Measurements from ENCODE around the gene ZNF213.

The ZNF213 gene

DNA sequence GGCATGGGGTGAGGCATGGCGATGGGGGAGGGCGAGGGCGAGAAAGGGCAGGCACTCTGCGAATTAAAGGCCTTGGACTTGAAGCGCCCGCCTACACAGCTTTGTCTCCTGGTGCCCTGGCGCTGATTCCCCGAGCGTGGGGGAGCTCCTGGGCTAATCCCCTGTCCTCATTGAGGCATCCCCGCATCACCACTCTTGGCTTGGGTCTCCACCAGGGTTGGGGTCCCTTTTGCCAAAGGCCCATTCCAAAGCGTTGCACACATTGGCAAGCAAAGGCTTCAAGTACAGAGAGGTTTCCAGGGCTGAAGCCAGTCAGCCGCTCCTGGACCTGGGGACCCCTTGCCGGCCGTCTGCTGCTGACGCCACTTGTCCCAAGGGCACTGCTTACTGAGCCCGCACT is 14.4 kb upstream of the ZNF213 start:
- Histone ChIP-seq H3K4me1 (ENCODE audit: insufficient read depth, low read length) (0 out of 2 replicates have a peak, but pooled peaks cover 4% of the 10 kb centered on the region), H3K36me3 (ENCODE audit: insufficient read depth, low read length) (peaks cover 46% of the 10 kb centered on the region)

DNA sequence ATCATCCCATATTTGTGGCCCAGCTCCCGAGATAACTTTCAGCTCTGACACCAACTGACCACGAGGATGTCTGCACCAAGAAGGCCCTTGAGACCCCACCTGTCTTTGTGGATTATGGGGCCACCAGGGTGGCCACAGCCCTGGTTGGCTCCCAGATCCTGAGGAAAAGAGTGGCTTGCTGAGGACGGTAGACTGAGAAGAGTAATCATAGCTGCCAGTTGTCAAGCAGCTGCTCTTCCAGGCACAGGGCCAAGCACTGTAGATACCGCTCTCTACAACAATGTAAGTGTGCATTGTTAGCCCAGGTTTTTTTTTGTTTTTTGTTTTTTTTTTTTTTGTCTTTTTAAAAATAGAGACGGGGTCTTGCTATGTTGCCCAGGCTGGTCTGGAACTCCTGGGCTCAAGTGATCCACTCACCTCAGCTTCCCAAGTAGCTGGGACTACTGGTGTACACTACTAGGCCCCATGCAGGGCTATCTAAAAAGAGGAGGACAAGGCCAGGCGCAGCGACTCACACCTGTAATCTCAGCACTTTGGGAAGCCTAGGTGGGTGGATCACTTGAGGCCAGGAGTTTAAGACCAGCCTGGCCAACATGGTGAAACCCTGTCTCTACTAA is 12.9 kb upstream of the ZNF213 start:
- no peaks in the 10 kb centered on the region for H3K9me3 ChIP-seq (ENCODE audit: insufficient read depth, low read depth, low read length)
- H3K27ac ChIP-seq (ENCODE audit: low read depth, low read length), result no peak overlapping the region
- peaks cover 34% of the 10 kb centered on the region for H3K36me3 ChIP-seq (ENCODE audit: insufficient read depth, low read length)
- no peak overlapping the region for H3K9ac ChIP-seq (ENCODE audit: low read depth, low read length)
- H3K4me3 ChIP-seq (ENCODE audit: low read length), result no peak overlapping the region
- H3K27me3 ChIP-seq (ENCODE audit: insufficient read depth, low read length), result no peaks in the 10 kb centered on the region
- H3K4me1 ChIP-seq (ENCODE audit: insufficient read depth, low read length), result 0 out of 2 replicates have a peak, but pooled peaks cover 4% of the 10 kb centered on the region
- 94% methylated on average over 7 of the region's 7 CpGs for WGBS

More for the DNA sequence above, 14.4 kb upstream of the ZNF213 start:
- Histone ChIP-seq H3K9me3 (ENCODE audit: insufficient read depth, low read depth, low read length) (no peaks in the 10 kb centered on the region), H3K9ac (ENCODE audit: low read depth, low read length) (no peak overlapping the region), H3K4me3 (ENCODE audit: low read length) (no peak overlapping the region), H3K27ac (ENCODE audit: low read depth, low read length) (no peak overlapping the region), H3K27me3 (ENCODE audit: insufficient read depth, low read length) (no peaks in the 10 kb centered on the region)
- 95% methylated on average over 16 of the region's 16 CpGs for WGBS

DNA sequence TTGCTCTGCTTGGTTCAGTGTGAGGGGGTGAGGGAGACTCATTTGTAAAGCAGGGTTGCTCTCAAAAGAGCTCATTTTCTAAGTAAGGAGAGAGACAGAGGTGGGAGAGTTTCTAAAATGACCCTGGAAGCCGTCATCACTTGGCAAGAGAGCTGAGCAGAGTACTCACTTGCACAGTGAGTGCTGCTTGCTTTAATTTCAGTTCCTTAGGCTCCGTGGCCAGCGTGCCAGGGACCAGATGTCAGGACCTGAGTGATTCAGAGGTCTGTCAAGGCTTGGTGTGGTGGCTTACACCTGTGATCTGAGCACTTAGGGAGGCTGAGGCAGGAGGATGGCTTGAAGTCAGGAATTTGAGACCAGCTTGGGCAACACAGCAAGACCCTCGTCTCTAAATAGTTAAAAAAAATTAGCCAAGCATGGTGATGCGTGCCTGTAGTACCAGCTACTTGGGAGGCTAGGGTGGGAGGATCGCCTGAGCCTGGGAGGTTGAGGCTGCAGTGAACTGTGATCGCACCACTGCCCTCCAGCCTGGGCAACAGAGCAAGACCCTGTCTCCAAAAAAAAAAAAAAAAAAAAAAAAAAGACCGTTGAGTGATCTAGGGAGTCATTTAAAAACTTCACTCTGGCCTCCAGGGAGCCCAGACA is 11.8 kb upstream of the ZNF213 start:
- Histone ChIP-seq H3K9ac (ENCODE audit: low read depth, low read length) (no peak overlapping the region), H3K4me1 (ENCODE audit: insufficient read depth, low read length) (peaks cover 14% of the 10 kb centered on the region), H3K27me3 (ENCODE audit: insufficient read depth, low read length) (no peaks in the 10 kb centered on the region), H3K27ac (ENCODE audit: low read depth, low read length) (no peak overlapping the region), H3K36me3 (ENCODE audit: insufficient read depth, low read length) (peaks cover 34% of the 10 kb centered on the region), H3K9me3 (ENCODE audit: insufficient read depth, low read depth, low read length) (no peaks in the 10 kb centered on the region), H3K4me3 (ENCODE audit: low read length) (peak overlapping the region; percentile 58; the same call in 1 of the 2 replicates)
- WGBS, result 81% methylated on average over 8 of the region's 8 CpGs

GRCh38 chr16:3123986-3124886 is 10.6 kb upstream of the ZNF213 start:
- peaks cover 19% of the 10 kb centered on the region for H3K4me1 ChIP-seq (ENCODE audit: insufficient read depth, low read length)
- under 1% methylated on average over 72 of the region's 72 CpGs for WGBS
- peak overlapping the region; percentile 43 for H3K9ac ChIP-seq (ENCODE audit: low read depth, low read length)
- H3K27me3 ChIP-seq (ENCODE audit: insufficient read depth, low read length), result no peaks in the 10 kb centered on the region
- H3K36me3 ChIP-seq (ENCODE audit: insufficient read depth, low read length), result peaks cover 28% of the 10 kb centered on the region
- no peaks in the 10 kb centered on the region for H3K9me3 ChIP-seq (ENCODE audit: insufficient read depth, low read depth, low read length)
- peak overlapping the region; percentile 58 for H3K4me3 ChIP-seq (ENCODE audit: low read length)
- H3K27ac ChIP-seq (ENCODE audit: low read depth, low read length), result peak overlapping the region; percentile 59

GRCh38 chr16:3127745-3128144 is 7.1 kb upstream of the ZNF213 start:
- no peak overlapping the region for H3K4me3 ChIP-seq (ENCODE audit: low read length)
- WGBS, result 43% methylated on average over 6 of the region's 6 CpGs
- H3K9me3 ChIP-seq (ENCODE audit: insufficient read depth, low read depth, low read length), result no peaks in the 10 kb centered on the region
- peaks cover 16% of the 10 kb centered on the region; the same call in 1 of the 2 replicates for H3K36me3 ChIP-seq (ENCODE audit: insufficient read depth, low read length)
- peaks cover 19% of the 10 kb centered on the region for H3K4me1 ChIP-seq (ENCODE audit: insufficient read depth, low read length)
- H3K27ac ChIP-seq (ENCODE audit: low read depth, low read length), result peak overlapping the region; percentile 26; the same call in 1 of the 2 replicates
- no peaks in the 10 kb centered on the region for H3K27me3 ChIP-seq (ENCODE audit: insufficient read depth, low read length)
- H3K9ac ChIP-seq (ENCODE audit: low read depth, low read length), result no peak overlapping the region

DNA sequence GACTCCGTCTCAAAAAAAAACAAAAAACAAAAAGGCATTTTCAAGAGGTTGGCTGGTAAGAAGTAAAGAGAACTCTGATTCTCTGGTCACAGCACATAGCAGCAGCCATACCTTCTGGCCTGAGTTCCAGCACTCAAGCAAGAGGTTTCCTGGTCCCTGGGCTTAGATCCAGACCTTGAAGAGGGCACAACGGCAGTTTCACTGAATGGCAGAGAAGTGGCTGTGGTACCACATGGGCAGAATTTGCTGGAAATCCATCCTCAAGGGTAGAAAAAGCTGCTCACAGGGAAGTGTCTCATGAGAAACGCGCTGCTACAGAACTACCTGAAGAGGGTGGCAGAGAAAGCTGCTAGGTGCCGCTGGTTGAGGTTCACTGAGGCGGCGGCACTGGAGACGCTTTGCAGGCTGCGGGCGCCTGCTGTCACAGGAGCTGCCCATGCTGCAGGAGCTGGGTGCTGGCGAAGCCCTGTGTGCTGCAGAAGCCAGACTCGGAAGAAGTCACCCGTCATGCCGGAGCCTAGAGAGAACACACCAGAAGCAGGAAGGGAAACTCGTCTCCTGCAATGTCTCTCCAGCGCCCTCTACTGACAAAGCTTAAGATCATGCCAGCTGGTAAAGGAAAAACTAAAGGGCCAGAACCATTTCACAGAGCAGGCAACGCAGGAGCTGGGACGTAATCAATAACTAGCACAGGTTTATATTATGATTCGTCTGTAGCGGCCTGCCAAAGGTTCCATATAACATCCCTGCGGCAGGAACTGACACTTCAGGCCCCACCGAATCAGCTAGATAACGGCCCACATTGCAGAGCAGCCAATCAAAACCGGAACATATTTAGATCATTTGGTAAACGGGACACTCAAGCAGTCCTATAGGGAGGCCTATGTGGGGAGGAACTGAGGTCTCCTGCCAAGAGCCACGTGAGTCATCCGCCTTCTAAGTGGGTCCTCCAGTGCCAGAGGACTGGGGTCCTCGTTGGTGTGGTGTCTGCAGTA is 5.4 kb upstream of the ZNF213 start:
- WGBS, result 53% methylated on average over 28 of the region's 28 CpGs
- Histone ChIP-seq H3K9me3 (ENCODE audit: insufficient read depth, low read depth, low read length) (no peaks in the 10 kb centered on the region), H3K4me3 (ENCODE audit: low read length) (peak overlapping the region; percentile 33), H3K9ac (ENCODE audit: low read depth, low read length) (no peak overlapping the region), H3K36me3 (ENCODE audit: insufficient read depth, low read length) (peaks cover 16% of the 10 kb centered on the region; the same call in 1 of the 2 replicates), H3K4me1 (ENCODE audit: insufficient read depth, low read length) (peaks cover 15% of the 10 kb centered on the region), H3K27ac (ENCODE audit: low read depth, low read length) (no peak overlapping the region; the same call in 1 of the 2 replicates), H3K27me3 (ENCODE audit: insufficient read depth, low read length) (no peaks in the 10 kb centered on the region)

DNA sequence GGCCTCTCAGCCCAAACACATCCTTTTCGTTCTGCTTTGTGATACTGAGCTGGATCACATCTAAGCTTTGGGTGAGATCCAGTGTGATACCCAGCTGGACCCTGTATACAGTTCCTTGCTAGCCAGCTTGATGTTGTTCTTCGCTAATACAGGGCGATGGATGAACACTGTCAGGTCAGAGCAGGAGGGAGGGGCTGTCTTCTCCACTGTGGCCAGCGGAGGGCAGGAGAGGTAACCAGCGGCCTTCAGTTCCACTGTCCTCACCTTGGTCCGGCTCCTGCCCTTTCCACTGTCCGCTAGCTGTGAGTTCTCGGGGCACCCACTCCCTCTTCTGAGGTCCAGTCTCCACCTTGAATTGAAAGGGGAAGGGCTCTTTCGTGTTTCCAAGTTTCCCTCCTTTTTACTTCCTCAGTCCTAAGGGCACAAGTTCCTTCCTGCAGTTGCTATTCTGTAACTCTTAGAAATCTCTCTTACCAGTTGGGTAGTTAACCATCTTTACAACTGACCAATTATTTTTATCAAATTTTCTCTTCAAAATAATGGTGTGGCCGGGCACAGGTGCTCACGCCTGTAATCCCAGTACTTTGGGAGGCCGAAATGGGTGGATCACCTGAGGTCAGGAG is 3.0 kb upstream of the ZNF213 start:
- Histone ChIP-seq H3K9me3 (ENCODE audit: insufficient read depth, low read depth, low read length) (no peaks in the 10 kb centered on the region), H3K9ac (ENCODE audit: low read depth, low read length) (no peak overlapping the region), H3K27me3 (ENCODE audit: insufficient read depth, low read length) (no peaks in the 10 kb centered on the region), H3K27ac (ENCODE audit: low read depth, low read length) (no peak overlapping the region), H3K4me3 (ENCODE audit: low read length) (no peak overlapping the region), H3K4me1 (ENCODE audit: insufficient read depth, low read length) (peaks cover 15% of the 10 kb centered on the region), H3K36me3 (ENCODE audit: insufficient read depth, low read length) (peaks cover 16% of the 10 kb centered on the region; the same call in 1 of the 2 replicates)
- WGBS, result 75% methylated on average over 12 of the region's 12 CpGs

- WGBS, result 33% methylated on average over 7 of the region's 7 CpGs
- Histone ChIP-seq H3K4me3 (ENCODE audit: low read length) (peak overlapping the region; percentile 96), H3K9ac (ENCODE audit: low read depth, low read length) (peak overlapping the region; percentile 98), H3K27ac (ENCODE audit: low read depth, low read length) (peak overlapping the region; percentile 98), H3K36me3 (ENCODE audit: insufficient read depth, low read length) (peaks cover 4% of the 10 kb centered on the region; the same call in 1 of the 2 replicates), H3K9me3 (ENCODE audit: insufficient read depth, low read depth, low read length) (no peaks in the 10 kb centered on the region), H3K27me3 (ENCODE audit: insufficient read depth, low read length) (no peaks in the 10 kb centered on the region), H3K4me1 (ENCODE audit: insufficient read depth, low read length) (no peaks in the 10 kb centered on the region)
Measured at GRCh38 chr16:3133844-3134243, 985 bp upstream of the ZNF213 start.

GRCh38 chr16:3135126-3135715 is 392 bp downstream of the ZNF213 start:
- Histone ChIP-seq H3K27me3 (ENCODE audit: insufficient read depth, low read length) (no peaks in the 10 kb centered on the region), H3K9me3 (ENCODE audit: insufficient read depth, low read depth, low read length) (no peaks in the 10 kb centered on the region), H3K4me1 (ENCODE audit: insufficient read depth, low read length) (no peaks in the 10 kb centered on the region), H3K9ac (ENCODE audit: low read depth, low read length) (peak overlapping the region; percentile 79), H3K4me3 (ENCODE audit: low read length) (peak overlapping the region; percentile 77), H3K36me3 (ENCODE audit: insufficient read depth, low read length) (peaks cover 10% of the 10 kb centered on the region; the same call in 1 of the 2 replicates), H3K27ac (ENCODE audit: low read depth, low read length) (peak overlapping the region; percentile 79; the same call in 1 of the 2 replicates)
- WGBS, result under 1% methylated on average over 43 of the region's 43 CpGs
